Non-pigmented ciliary epithelial cell (primary cell): ENCODE data around the gene CDC37.
"Not testable (repeated sequence)": the region's sequence is repeated elsewhere in the genome, so short reads cannot be mapped to it uniquely, and the experiment has no call there.

Experiments
- DNase-seq: peaks from one replicate; pipeline ENCODE4 v3.0.0-alpha.2; 2010; ENCODE audit warnings: low read depth

The CDC37 gene

GRCh38 chr19:10393137-10393536 lies 10.2 kb downstream of the CDC37 start:
- no peak for DNase-seq

GRCh38 chr19:10392120-10392519 lies 11.2 kb downstream of the CDC37 start:
- DNase-seq, result no peak

GRCh38 chr19:10390652-10391286 lies 12.6 kb downstream of the CDC37 start:
- DNase-seq, result no peak

GRCh38 chr19:10389863-10390262 lies 13.5 kb downstream of the CDC37 start:
- DNase-seq, result no peak

GRCh38 chr19:10388957-10389356 lies 14.4 kb downstream of the CDC37 start:
- DNase-seq, result no peak

GRCh38 chr19:10384580-10384979 lies 18.8 kb downstream of the CDC37 start:
- no peak for DNase-seq

GRCh38 chr19:10383223-10383499 lies 20.2 kb downstream of the CDC37 start:
- DNase-seq, result not testable (repeated sequence)

GRCh38 chr19:10380313-10381102 lies 22.8 kb downstream of the CDC37 start, which contains the start of gene TYK2:
TYK2 (minus strand) TSS chr19:10380572; CDS start chr19:10378406, 2,166 bp downstream.
- peak; percentile 95 for DNase-seq

GRCh38 chr19:10379880-10380312 lies 23.4 kb downstream of the CDC37 start:
- DNase-seq, result no peak

- no peak for DNase-seq
These were observed 25.2 kb downstream of the CDC37 start for GRCh38 chr19:10378124-10378523.

GRCh38 chr19:10377140-10377640 lies 26.2 kb downstream of the CDC37 start:
- not testable (repeated sequence) for DNase-seq

GRCh38 chr19:10374931-10375330 lies 28.4 kb downstream of the CDC37 start:
- no peak for DNase-seq

- DNase-seq, result no peak
These were observed 30.7 kb downstream of the CDC37 start for GRCh38 chr19:10372690-10373089.

- no peak for DNase-seq
These were observed 35.1 kb downstream of the CDC37 start for GRCh38 chr19:10368101-10368803.

GRCh38 chr19:10366950-10367512 lies 36.3 kb downstream of the CDC37 start:
- not testable (repeated sequence) for DNase-seq

- no peak for DNase-seq
These were observed 37.8 kb downstream of the CDC37 start for GRCh38 chr19:10365518-10365917.

GRCh38 chr19:10364644-10365043 lies 38.7 kb downstream of the CDC37 start:
- no peak for DNase-seq

GRCh38 chr19:10363789-10364281 lies 39.5 kb downstream of the CDC37 start:
- DNase-seq, result peak; percentile 36

- DNase-seq, result no peak
These were observed 41.1 kb downstream of the CDC37 start for GRCh38 chr19:10362259-10362658.

- no peak for DNase-seq
These were observed 41.8 kb downstream of the CDC37 start for GRCh38 chr19:10361569-10362011.

GRCh38 chr19:10356431-10356830 lies 46.9 kb downstream of the CDC37 start:
- DNase-seq, result no peak

GRCh38 chr19:10353793-10354391 lies 49.5 kb downstream of the CDC37 start:
- DNase-seq, result no peak
